Subcutaneous adipose tissue (tissue), 4 donors: ENCODE results near the gene TBCEL. TPM values are rescaled to one million over a fixed set of nuclear protein-coding genes. Genes with fewer than 3 reads are reported as not detected.

Source experiments
- total RNA-seq, 4 donors: library from RNA; depleted of rRNA; stranded (reverse); fragments of >200 nt; gene quantifications; one replicate each; pipeline ENCODE4 v1.1.0, GENCODE V29; 2016
- TF ChIP-seq, protein P1 (sequence below): fragments of 450-650 bp; IDR thresholded peaks from one replicate; pipeline ENCODE4 v1.5.1; 2016; ENCODE audit warnings: low read depth, mild to moderate bottlenecking, control low read depth, antibody characterized with exemption, moderate library complexity

The TBCEL gene
- total RNA-seq, 4 donors from 2014 or later, result 15.8 to 26.0 (median 18.2) TPM

DNA sequence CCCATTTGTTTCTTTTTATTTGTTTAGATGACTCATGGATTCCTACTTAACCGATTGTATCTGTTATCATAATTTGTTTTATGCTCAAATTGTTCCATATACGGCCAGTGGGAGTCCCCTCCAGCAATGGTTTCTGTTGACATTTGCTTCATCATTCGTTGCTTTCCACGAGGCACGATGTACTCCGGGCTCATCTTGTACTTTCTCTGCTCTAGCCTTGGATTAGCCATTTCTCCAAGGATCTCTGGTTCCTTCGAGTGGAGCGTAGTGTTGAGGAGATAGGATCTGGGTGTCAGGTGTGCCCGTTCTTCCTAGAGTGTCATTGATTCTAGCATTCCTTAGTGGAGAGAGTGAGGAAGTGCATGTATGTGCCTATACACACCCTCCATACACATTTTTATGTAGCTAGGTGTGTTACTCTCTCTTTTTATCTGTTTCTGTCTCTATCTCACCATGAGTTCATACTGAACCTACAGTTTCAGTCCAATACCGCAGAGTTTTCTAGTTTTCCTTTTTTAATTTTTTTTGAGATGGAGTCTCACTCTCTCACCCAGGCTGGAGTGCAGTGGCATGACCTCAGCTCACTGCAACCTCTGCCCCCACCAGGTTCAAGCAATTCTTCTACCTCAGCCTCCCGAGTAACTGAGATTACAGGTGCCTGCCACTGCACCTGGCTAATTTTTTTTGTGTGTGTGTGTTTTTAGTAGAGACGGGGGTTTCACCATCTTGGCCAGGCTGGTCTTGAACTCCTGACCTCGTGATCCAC, 108.5 kb downstream of the TBCEL start:
- TF ChIP-seq, protein P1, sequence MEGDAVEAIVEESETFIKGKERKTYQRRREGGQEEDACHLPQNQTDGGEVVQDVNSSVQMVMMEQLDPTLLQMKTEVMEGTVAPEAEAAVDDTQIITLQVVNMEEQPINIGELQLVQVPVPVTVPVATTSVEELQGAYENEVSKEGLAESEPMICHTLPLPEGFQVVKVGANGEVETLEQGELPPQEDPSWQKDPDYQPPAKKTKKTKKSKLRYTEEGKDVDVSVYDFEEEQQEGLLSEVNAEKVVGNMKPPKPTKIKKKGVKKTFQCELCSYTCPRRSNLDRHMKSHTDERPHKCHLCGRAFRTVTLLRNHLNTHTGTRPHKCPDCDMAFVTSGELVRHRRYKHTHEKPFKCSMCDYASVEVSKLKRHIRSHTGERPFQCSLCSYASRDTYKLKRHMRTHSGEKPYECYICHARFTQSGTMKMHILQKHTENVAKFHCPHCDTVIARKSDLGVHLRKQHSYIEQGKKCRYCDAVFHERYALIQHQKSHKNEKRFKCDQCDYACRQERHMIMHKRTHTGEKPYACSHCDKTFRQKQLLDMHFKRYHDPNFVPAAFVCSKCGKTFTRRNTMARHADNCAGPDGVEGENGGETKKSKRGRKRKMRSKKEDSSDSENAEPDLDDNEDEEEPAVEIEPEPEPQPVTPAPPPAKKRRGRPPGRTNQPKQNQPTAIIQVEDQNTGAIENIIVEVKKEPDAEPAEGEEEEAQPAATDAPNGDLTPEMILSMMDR, result no peak

GRCh38 chr11:121134741-121135312, 110.9 kb downstream of the TBCEL start:
- TF ChIP-seq, protein P1, result no peak

DNA sequence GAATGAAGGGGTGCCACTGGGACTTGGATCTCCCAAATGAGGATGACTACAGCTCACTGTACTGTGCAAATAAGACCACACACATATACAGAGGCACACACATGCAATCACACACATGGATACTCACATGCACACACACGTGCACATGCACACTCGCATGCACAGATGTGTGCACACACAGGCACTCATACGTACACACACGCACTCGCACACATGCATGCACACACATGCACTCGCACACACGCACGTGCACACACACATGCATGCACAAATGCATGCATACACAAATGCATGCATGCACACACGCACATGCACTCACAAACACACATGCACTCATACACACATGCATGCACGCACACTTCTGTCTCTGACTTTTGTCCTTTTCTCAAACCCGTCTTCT, 113.1 kb downstream of the TBCEL start:
- TF ChIP-seq, protein P1, result no peak

- TF ChIP-seq, protein P1, result no peak
These were observed 114.4 kb downstream of the TBCEL start for GRCh38 chr11:121138259-121138658.

GRCh38 chr11:121140369-121140768, 116.5 kb downstream of the TBCEL start:
- TF ChIP-seq, protein P1, result no peak

Other genes with a start within 250 kb of the TBCEL start
- gene TECTA, start 77.1 kb downstream of the TBCEL start, total RNA-seq, result 1 to 10 TPM in 1 of 4 donors, under 1 TPM in 3; 0.49 to 1.4 (median 0.71) TPM